Adrenal gland (tissue), 5 donors: ENCODE data around the gene UXS1.

Source experiments
- CTCF ChIP-seq, 6 experiments: fragments of 450-650 bp in 4 of 6; fragments of 200-600 bp in 2 of 6; sonication (generic) in 1 of 6; IDR thresholded peaks; 1 replicate in 5 of 6; 2 replicates in 1 of 6; pipeline versions ENCODE4 v1.5.1 to v1.8.0; 2016 to 2021; ENCODE audit warnings: antibody characterized with exemption in 6 of 6, mild to moderate bottlenecking in 2 of 6, moderate library complexity in 1 of 6
- POLR2A ChIP-seq, 2 donors: fragments of 450-650 bp; IDR thresholded peaks; one replicate each; pipeline ENCODE4 v1.6.1; 2017; ENCODE audit warnings: antibody characterized with exemption in 2 of 2, mild to moderate bottlenecking in 2 of 2, moderate library complexity in 1 of 2
- donor health status: DM: no; HTN: no; CAD: no.

- TF ChIP-seq CTCF (IDR thresholded peaks at IDR 0.05) (peak in 3 of 6 experiments; percentile 28 to 35 (median 32)), POLR2A (IDR thresholded peaks at IDR 0.05) (no peak)
Measured at GRCh38 chr2:106085181-106085940, 108.7 kb downstream of the UXS1 start.
